ENCODE results near the gene SPA17. TPM values are rescaled to one million over a fixed set of nuclear protein-coding genes. Genes with fewer than 3 reads are reported as not detected.
A peak's percentile ranks its signal among the peaks of the same experiment; 100 is the strongest.

Gene SPA17
- total and polyA plus RNA-seq, 5 donors from 2014 or later, result 0.22 to 2.5 (median 1.1) TPM

DNA sequence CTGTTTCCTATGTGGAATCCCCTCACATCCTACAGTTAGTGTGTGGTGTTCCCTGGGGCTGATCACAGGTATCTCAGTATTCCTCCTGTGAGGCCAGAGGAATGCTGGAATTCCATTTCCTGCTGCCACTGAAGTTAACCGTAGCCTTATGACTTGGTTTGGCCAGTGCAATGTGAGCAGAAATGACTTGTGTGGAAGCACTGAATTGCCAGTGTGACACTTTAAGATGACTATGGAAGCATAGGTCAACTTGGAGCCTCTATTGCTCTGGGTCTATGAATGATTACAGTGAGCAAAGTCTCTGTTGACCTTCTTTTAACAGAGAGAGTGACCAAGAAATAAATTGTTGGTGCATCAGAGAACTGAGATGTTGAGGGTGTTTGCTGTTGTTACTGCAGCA, 34.5 kb upstream of the SPA17 start:
- Histone ChIP-seq H3K4me3 (ENCODE audit: low read depth, low read length) (no peak overlapping the region), H3K9me3 (ENCODE audit: control insufficient read depth in 2 of 2, low read length in 2 of 2) (no peaks in the 10 kb centered on the region), H3K27me3 (ENCODE audit: control insufficient read depth, insufficient read depth, low read length) (no peaks in the 10 kb centered on the region), H3K36me3 (ENCODE audit: control insufficient read depth, insufficient read depth, low read length) (peaks cover 36% of the 10 kb centered on the region), H3K4me1 (ENCODE audit: control insufficient read depth, insufficient read depth, low read length, poor library complexity, severe bottlenecking) (no peaks in the 10 kb centered on the region), H3K27ac (ENCODE audit: insufficient read depth, low read length, poor library complexity, severe bottlenecking) (no peak overlapping the region)
- peak overlapping the region in 1 of 3 donors; percentile 64 for H3K27ac Mint-ChIP-seq
- H3K4me1 Mint-ChIP-seq, result no peaks in the 10 kb centered on the region
- H3K9me3 Mint-ChIP-seq, result peaks cover 0 to 1% (median 0%) of the 10 kb centered on the region in 7 donors
- H3K27me3 Mint-ChIP-seq, result no peaks in the 10 kb centered on the region
- no peak for ATAC-seq (ENCODE audit: low read depth in 2 of 2)
- no peak overlapping the region for H3K4me3 Mint-ChIP-seq
- H3K36me3 Mint-ChIP-seq, result peaks cover 26% of the 10 kb centered on the region
- no peak for DNase-seq

DNA sequence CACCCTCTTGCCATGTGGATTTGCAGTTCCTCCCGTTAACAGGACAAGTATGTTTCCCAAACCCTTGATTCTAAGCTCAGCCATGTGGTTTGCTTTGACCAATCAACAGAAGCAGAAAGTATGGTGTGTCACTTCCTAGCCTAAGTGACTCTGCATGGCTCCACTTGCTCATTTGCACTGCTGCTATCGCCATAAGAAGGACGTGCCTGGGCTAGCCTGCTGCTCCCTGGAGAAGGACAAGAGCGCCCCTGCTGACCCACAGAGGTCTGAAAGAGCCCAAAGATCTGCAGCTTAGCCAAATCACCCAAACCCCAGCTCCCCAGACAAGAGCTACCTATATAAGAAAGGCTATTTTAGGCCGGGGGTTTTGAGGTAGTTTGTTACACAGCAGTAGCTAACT, 33.0 kb upstream of the SPA17 start:
- H3K4me3 ChIP-seq (ENCODE audit: low read depth, low read length), result no peak overlapping the region
- no peaks in the 10 kb centered on the region for H3K4me1 ChIP-seq (ENCODE audit: control insufficient read depth, insufficient read depth, low read length, poor library complexity, severe bottlenecking)
- ATAC-seq (ENCODE audit: low read depth in 2 of 2) (no peak), DNase-seq (no peak)
- Mint-ChIP-seq H3K27ac (peak overlapping the region in 1 of 3 donors; percentile 22), H3K36me3 (peaks cover 22% of the 10 kb centered on the region), H3K4me3 (no peak overlapping the region), H3K4me1 (no peaks in the 10 kb centered on the region), H3K9me3 (peaks cover 0 to 1% (median 0%) of the 10 kb centered on the region in 7 donors), H3K27me3 (no peaks in the 10 kb centered on the region)
- no peaks in the 10 kb centered on the region for H3K27me3 ChIP-seq (ENCODE audit: control insufficient read depth, insufficient read depth, low read length)
- H3K36me3 ChIP-seq (ENCODE audit: control insufficient read depth, insufficient read depth, low read length), result peaks cover 25% of the 10 kb centered on the region
- no peaks in the 10 kb centered on the region for H3K9me3 ChIP-seq (ENCODE audit: control insufficient read depth in 2 of 2, low read length in 2 of 2)
- H3K27ac ChIP-seq (ENCODE audit: insufficient read depth, low read length, poor library complexity, severe bottlenecking), result no peak overlapping the region

DNA sequence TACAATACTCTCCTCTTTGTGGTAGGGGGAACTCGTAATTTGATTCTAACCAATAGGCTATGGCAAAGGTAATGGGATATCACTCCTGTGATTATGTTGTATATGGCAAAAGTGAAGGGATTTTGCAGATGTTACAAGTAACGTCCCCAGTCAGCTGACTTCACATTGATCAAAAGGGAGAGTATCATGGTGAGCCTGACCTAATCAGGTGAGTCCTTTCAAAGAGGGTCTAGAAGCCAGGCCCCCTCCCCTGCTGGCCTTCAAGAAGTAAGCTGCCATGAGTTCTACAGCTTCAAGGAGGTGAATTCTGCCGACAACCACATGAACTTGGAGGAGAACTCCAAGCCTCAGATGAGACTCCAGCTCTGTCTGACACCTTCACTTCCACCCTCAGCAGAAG, 31.1 kb upstream of the SPA17 start:
- Histone ChIP-seq H3K4me1 (ENCODE audit: control insufficient read depth, insufficient read depth, low read length, poor library complexity, severe bottlenecking) (no peaks in the 10 kb centered on the region), H3K27ac (ENCODE audit: insufficient read depth, low read length, poor library complexity, severe bottlenecking) (no peak overlapping the region), H3K9me3 (ENCODE audit: control insufficient read depth in 2 of 2, low read length in 2 of 2) (no peaks in the 10 kb centered on the region), H3K4me3 (ENCODE audit: low read depth, low read length) (no peak overlapping the region), H3K36me3 (ENCODE audit: control insufficient read depth, insufficient read depth, low read length) (peaks cover 7% of the 10 kb centered on the region), H3K27me3 (ENCODE audit: control insufficient read depth, insufficient read depth, low read length) (no peaks in the 10 kb centered on the region)
- H3K4me3 Mint-ChIP-seq, result no peak overlapping the region
- H3K4me1 Mint-ChIP-seq, result no peaks in the 10 kb centered on the region
- ATAC-seq (ENCODE audit: low read depth in 2 of 2) (no peak), DNase-seq (no peak)
- no peaks in the 10 kb centered on the region for H3K9me3 Mint-ChIP-seq
- no peak overlapping the region for H3K27ac Mint-ChIP-seq
- peaks cover 10% of the 10 kb centered on the region for H3K36me3 Mint-ChIP-seq
- H3K27me3 Mint-ChIP-seq, result no peaks in the 10 kb centered on the region

DNA sequence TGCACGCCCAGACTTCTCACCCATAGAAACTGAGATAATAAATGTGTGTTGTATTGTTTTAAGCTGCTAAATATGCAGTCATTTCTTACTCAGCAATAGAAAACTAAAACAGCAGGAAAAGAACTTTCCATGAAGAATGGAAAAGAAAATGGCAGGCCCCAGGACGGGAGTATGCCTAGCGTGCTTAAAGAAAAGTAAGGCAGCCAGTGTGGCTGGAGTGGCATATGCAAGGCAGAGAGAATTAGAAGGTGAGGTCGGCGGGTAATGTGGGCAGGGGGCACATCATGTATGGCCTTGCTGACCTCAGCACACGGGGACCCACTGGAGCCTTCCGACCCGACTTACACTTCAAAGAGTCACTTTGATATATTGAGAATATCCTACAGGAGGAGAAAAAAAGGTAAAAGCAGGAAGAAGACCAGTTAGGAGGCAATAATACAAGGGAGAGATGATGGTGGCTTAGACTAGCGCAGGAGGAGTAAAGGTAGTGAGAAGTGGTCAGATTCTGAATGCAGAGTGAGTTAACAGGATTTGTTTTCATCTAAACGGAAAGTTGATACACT, 30.6 kb upstream of the SPA17 start:
- Histone ChIP-seq H3K4me1 (ENCODE audit: control insufficient read depth, insufficient read depth, low read length, poor library complexity, severe bottlenecking) (no peaks in the 10 kb centered on the region), H3K27ac (ENCODE audit: insufficient read depth, low read length, poor library complexity, severe bottlenecking) (no peak overlapping the region), H3K9me3 (ENCODE audit: control insufficient read depth in 2 of 2, low read length in 2 of 2) (no peaks in the 10 kb centered on the region), H3K36me3 (ENCODE audit: control insufficient read depth, insufficient read depth, low read length) (peaks cover 3% of the 10 kb centered on the region), H3K4me3 (ENCODE audit: low read depth, low read length) (no peak overlapping the region), H3K27me3 (ENCODE audit: control insufficient read depth, insufficient read depth, low read length) (no peaks in the 10 kb centered on the region)
- Mint-ChIP-seq H3K4me3 (no peak overlapping the region), H3K36me3 (peaks cover 10% of the 10 kb centered on the region), H3K27ac (no peak overlapping the region), H3K9me3 (no peaks in the 10 kb centered on the region), H3K27me3 (no peaks in the 10 kb centered on the region), H3K4me1 (no peaks in the 10 kb centered on the region)
- DNase-seq (no peak), ATAC-seq (ENCODE audit: low read depth in 2 of 2) (no peak)

DNA sequence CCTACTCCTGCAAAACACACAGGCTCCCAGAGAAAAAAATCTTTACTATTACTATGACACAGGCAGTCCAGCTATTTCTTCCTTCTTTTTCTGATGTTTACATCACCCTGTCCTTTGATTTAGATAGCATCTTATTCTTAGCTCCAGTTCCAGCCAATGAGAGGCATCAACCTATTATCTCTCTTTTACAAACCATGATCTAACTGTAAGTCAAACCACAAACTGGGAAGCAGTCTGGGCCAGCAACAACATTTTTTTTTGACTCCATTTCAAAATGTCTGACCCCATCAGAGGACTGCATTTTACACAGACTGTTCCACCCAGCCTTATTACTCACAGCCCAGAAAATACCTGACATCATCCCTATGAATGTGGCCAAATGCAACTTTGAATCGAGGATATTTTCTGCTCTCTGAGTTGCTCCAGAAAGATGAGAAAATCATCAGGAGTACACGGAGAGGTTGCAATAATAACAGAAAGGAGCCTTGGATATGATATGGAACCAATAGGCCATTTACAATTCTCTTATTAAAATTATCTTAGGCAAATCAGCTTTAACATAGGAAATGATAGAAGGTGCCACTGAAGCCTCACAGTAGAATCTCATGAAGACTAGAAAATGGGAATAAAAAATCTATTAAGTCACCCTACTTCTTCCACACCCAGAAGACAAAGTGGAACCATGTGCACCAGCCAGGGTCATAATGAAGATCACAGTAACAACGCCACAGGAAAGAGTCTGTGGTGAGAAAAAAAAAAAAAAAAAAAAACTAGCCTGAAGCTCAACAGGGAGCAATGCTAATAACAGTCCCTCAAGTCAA, 29.9 kb upstream of the SPA17 start:
- Histone ChIP-seq H3K27ac (ENCODE audit: insufficient read depth, low read length, poor library complexity, severe bottlenecking) (no peak overlapping the region), H3K27me3 (ENCODE audit: control insufficient read depth, insufficient read depth, low read length) (no peaks in the 10 kb centered on the region), H3K4me3 (ENCODE audit: low read depth, low read length) (no peak overlapping the region), H3K36me3 (ENCODE audit: control insufficient read depth, insufficient read depth, low read length) (no peaks in the 10 kb centered on the region), H3K4me1 (ENCODE audit: control insufficient read depth, insufficient read depth, low read length, poor library complexity, severe bottlenecking) (no peaks in the 10 kb centered on the region), H3K9me3 (ENCODE audit: control insufficient read depth in 2 of 2, low read length in 2 of 2) (no peaks in the 10 kb centered on the region)
- H3K27ac Mint-ChIP-seq, result no peak overlapping the region
- no peaks in the 10 kb centered on the region for H3K9me3 Mint-ChIP-seq
- no peak for ATAC-seq (ENCODE audit: low read depth in 2 of 2)
- peaks cover 8% of the 10 kb centered on the region for H3K36me3 Mint-ChIP-seq
- no peaks in the 10 kb centered on the region for H3K4me1 Mint-ChIP-seq
- no peaks in the 10 kb centered on the region for H3K27me3 Mint-ChIP-seq
- no peak overlapping the region for H3K4me3 Mint-ChIP-seq
- no peak for DNase-seq

DNA sequence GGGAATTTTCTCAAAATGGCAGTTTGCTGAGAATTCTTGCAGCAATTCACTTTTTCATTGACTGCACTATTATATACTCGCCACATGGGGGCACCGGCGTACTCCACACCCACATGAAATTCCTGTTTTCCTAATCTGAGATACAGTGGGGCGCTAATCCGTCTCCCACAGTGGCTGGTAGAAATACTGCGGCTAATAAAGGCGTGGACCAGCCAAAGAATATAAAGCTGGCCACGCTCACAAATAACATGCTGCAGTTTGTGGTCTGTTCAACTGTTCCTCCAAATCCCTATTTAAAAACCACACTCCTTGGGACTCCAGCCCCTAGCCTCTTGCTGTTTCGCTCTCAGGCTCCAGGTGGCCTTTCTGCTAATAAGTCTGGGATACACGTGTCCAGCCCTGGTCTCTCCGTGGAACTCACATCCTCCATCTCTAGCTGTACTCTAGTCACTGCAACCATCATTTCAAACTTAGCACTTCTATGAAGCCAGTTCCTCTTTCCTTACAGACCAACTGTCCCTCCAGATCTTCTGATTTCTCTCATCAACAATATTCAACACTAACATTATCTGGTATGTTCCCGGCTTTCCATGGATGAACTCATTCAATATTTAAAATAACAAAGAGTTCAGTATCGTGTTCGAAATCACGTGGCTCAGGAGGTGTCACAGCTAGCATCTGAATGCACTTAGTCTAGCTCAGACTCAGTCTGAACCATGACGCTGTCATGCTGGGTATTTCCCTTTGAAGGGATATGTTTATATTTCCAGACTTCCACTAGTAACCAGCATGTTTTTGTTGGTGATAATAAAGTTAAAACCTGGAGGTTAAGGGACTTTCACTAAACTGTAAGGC, 29.1 kb upstream of the SPA17 start:
- no peaks in the 10 kb centered on the region for H3K9me3 Mint-ChIP-seq
- Histone ChIP-seq H3K4me1 (ENCODE audit: control insufficient read depth, insufficient read depth, low read length, poor library complexity, severe bottlenecking) (no peaks in the 10 kb centered on the region), H3K27ac (ENCODE audit: insufficient read depth, low read length, poor library complexity, severe bottlenecking) (no peak overlapping the region), H3K27me3 (ENCODE audit: control insufficient read depth, insufficient read depth, low read length) (no peaks in the 10 kb centered on the region), H3K4me3 (ENCODE audit: low read depth, low read length) (no peak overlapping the region), H3K36me3 (ENCODE audit: control insufficient read depth, insufficient read depth, low read length) (no peaks in the 10 kb centered on the region), H3K9me3 (ENCODE audit: control insufficient read depth in 2 of 2, low read length in 2 of 2) (no peaks in the 10 kb centered on the region)
- H3K27ac Mint-ChIP-seq, result no peak overlapping the region
- ATAC-seq (ENCODE audit: low read depth in 2 of 2) (peak; percentile 58 to 64), DNase-seq (peak; percentile 5 to 34 (median 10))
- H3K4me1 Mint-ChIP-seq, result no peaks in the 10 kb centered on the region
- H3K4me3 Mint-ChIP-seq, result no peak overlapping the region
- H3K36me3 Mint-ChIP-seq, result peaks cover 10% of the 10 kb centered on the region
- H3K27me3 Mint-ChIP-seq, result no peaks in the 10 kb centered on the region

DNA sequence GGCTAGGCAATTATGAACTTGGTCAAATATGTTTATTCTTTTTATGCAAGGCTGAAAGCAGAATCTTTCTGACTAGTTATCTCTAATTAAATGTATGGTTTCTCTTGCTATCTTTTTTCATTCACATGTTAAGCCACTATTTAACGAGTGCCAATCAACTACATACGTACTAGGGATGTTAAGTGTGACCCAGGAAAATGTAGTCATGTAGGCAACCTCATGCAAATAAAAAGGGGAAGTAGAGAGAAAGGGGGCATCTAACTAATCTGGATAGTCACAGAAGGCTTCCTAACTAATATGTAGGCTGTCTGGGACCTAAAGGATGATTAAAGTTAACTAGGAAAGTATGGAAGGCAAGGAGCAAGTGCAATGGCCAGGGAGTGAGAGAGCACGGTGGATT, 27.6 kb upstream of the SPA17 start:
- no peaks in the 10 kb centered on the region for H3K4me1 Mint-ChIP-seq
- H3K27me3 Mint-ChIP-seq, result no peaks in the 10 kb centered on the region
- ATAC-seq (ENCODE audit: low read depth in 2 of 2) (no peak), DNase-seq (no peak)
- no peaks in the 10 kb centered on the region for H3K9me3 Mint-ChIP-seq
- Histone ChIP-seq H3K9me3 (ENCODE audit: control insufficient read depth in 2 of 2, low read length in 2 of 2) (no peaks in the 10 kb centered on the region), H3K27ac (ENCODE audit: insufficient read depth, low read length, poor library complexity, severe bottlenecking) (no peak overlapping the region), H3K4me1 (ENCODE audit: control insufficient read depth, insufficient read depth, low read length, poor library complexity, severe bottlenecking) (no peaks in the 10 kb centered on the region), H3K36me3 (ENCODE audit: control insufficient read depth, insufficient read depth, low read length) (no peaks in the 10 kb centered on the region), H3K27me3 (ENCODE audit: control insufficient read depth, insufficient read depth, low read length) (no peaks in the 10 kb centered on the region), H3K4me3 (ENCODE audit: low read depth, low read length) (no peak overlapping the region)
- no peak overlapping the region for H3K27ac Mint-ChIP-seq
- no peak overlapping the region for H3K4me3 Mint-ChIP-seq
- H3K36me3 Mint-ChIP-seq, result peaks cover 10% of the 10 kb centered on the region

Measured in CD4-positive, CD25-positive, alpha-beta regulatory T cell (primary cell).